DMS153 (cell line): ENCODE data around the gene CLEC10A.

Experiments used
- DNase-seq: peaks from one replicate; lab custom pipeline; 2025; lab: John Stamatoyannopoulos, UW

CLEC10A gene

GRCh38 chr17:7038025-7038862 is 41.8 kb downstream of the CLEC10A start:
- DNase-seq, result no peak

- DNase-seq, result peak; percentile 90
These were observed 44.3 kb downstream of the CLEC10A start, which contains the start of gene SLC16A13 for GRCh38 chr17:7035591-7036368. Gene SLC16A13, plus strand, starts transcription at chr17:7036015. Its CDS starts 368 bp downstream, at chr17:7036383.

GRCh38 chr17:7034955-7035590 is 45.0 kb downstream of the CLEC10A start:
- no peak for DNase-seq

GRCh38 chr17:7029659-7030058 is 50.4 kb downstream of the CLEC10A start:
- DNase-seq, result no peak

- no peak for DNase-seq
These were observed 51.0 kb downstream of the CLEC10A start for GRCh38 chr17:7029096-7029495.

GRCh38 chr17:7027335-7027734 is 52.7 kb downstream of the CLEC10A start:
- no peak for DNase-seq

- no peak for DNase-seq
These were observed 53.5 kb downstream of the CLEC10A start for GRCh38 chr17:7026471-7027115.

GRCh38 chr17:7025245-7025644 is 54.8 kb downstream of the CLEC10A start:
- DNase-seq, result no peak
